Testis (tissue), 5 donors: ENCODE results near the gene BPIFA2. TPM values are rescaled to one million over a fixed set of nuclear protein-coding genes. Genes with fewer than 3 reads are reported as not detected.
"Not testable (repeated sequence)": the region's sequence is repeated elsewhere in the genome, so short reads cannot be mapped to it uniquely, and the experiment has no call there.

ENCODE experiments used
- DNase-seq: peaks from one replicate; pipeline ENCODE4 v3.0.0-alpha.2; 2019
- H3K27ac ChIP-seq, 2 donors: fragments of 200-600 bp; sonication (generic); one replicate each; pipeline ENCODE4 v1.5.1; 2019
- H3K27me3 ChIP-seq: fragments of 200-600 bp; sonication (generic); one replicate; pipeline ENCODE4 v1.5.1; 2019
- H3K36me3 ChIP-seq: fragments of 200-600 bp; sonication (generic); one replicate; pipeline ENCODE4 v1.5.1; 2017; ENCODE audit warnings: low read depth; ENCODE audit errors: missing control alignments
- H3K4me1 ChIP-seq: fragments of 200-600 bp; sonication (generic); one replicate; pipeline ENCODE4 v1.5.1; 2019
- H3K4me3 ChIP-seq, 2 donors: fragments of 200-600 bp; sonication (generic); one replicate each; pipeline ENCODE4 v1.5.1; 2017 to 2019
- H3K9me3 ChIP-seq: fragments of 200-600 bp; sonication (generic); one replicate; pipeline ENCODE4 v1.5.1; 2017
- POLR2A ChIP-seq: fragments of 450-650 bp; IDR thresholded peaks from one replicate; pipeline ENCODE4 v1.6.1; 2017; ENCODE audit warnings: antibody characterized with exemption, mild to moderate bottlenecking, moderate library complexity
- WGBS, 2 donors: methylation state at CpG; one replicate each; pipeline ENCODE4 v1.1.5; 2018; 5-methylcytosine and 5-hydroxymethylcytosine counted together
- intact Hi-C: fragments of 100-400 bp; cut with DNase I; formaldehyde crosslinking; loops from one replicate; pipeline ENCODE4 v1.15.1; 2023; ENCODE audit warnings: low total_unique reads
- long read RNA-seq, 2 donors: transcript quantifications; one replicate each; lab custom pipeline, GENCODE V29; 2026
- polyA plus RNA-seq: library from polyadenylated mRNA; stranded (reverse); fragments of 350-450 nt; fragmentation: Illumina TruSeq; extraction: RNeasy Lipid Tissue Mini Kit (QIAGEN cat#74804); gene quantifications from one replicate; pipeline ENCODE4 v1.2.3, GENCODE V29; 2014; ENCODE audit warnings: low read depth, low replicate concordance; ENCODE audit not compliant: insufficient read depth
- total RNA-seq, 2 donors: library from RNA; depleted of rRNA; stranded (reverse); fragments of >200 nt; gene quantifications; one replicate each; pipeline ENCODE4 v1.2.3, GENCODE V29; 2016
- TF ChIP-seq, protein P1 (sequence below), 3 experiments: fragments of 450-650 bp in 2 of 3; fragments of 200-600 bp in 1 of 3; sonication (generic) in 1 of 3; IDR thresholded peaks; one replicate each; pipeline ENCODE4 v1.5.1; 2016 to 2019; ENCODE audit warnings: antibody characterized with exemption in 3 of 3, mild to moderate bottlenecking in 2 of 3, moderate library complexity in 1 of 3

The BPIFA2 gene
- total RNA-seq (1 to 10 TPM in 1 of 2 donors, not detected in 1; 1.4 TPM), polyA plus RNA-seq (1.3 TPM)
- long read RNA-seq, donor 1: 0 reads
- long read RNA-seq, donor 2: 0 reads

DNA sequence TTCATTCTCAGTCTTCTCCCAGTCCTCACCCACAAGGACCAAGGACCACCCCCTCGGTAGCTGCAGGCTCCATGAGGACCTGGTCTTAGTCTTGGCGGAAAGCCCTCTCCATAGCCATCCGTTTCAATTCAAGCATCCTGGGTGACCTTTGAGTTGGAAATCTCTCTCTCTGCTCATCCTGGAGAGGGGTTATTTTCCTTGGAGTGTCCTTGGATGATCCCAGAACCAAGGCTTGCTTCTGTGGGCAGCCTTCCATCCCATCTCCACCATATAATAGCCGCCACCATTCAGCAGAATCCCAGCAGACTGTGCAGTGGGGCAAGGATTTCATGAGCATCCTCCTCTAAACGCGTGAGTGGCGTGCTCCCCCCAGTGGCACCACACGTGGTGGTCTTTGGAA, at the start of gene BPIFA2:
TSS of gene BPIFA2 (plus strand) at position 301 of the 400 bp plus-strand sequence. CDS start 987 bp downstream, outside the sequence.
- H3K4me3 ChIP-seq: no peak within 1 kb of the TSS
- H3K27ac ChIP-seq: no peak within 1 kb of the TSS
- peaks cover 5% of the 10 kb centered on the region for H3K4me1 ChIP-seq
- WGBS, 2 donors: 83 to 89% methylated on average over 7 to 8 of the region's 8 CpGs
- no peak for DNase-seq
- no peaks in the 10 kb centered on the region for H3K9me3 ChIP-seq
- no peak for TF ChIP-seq POLR2A
- TF ChIP-seq, protein P1, sequence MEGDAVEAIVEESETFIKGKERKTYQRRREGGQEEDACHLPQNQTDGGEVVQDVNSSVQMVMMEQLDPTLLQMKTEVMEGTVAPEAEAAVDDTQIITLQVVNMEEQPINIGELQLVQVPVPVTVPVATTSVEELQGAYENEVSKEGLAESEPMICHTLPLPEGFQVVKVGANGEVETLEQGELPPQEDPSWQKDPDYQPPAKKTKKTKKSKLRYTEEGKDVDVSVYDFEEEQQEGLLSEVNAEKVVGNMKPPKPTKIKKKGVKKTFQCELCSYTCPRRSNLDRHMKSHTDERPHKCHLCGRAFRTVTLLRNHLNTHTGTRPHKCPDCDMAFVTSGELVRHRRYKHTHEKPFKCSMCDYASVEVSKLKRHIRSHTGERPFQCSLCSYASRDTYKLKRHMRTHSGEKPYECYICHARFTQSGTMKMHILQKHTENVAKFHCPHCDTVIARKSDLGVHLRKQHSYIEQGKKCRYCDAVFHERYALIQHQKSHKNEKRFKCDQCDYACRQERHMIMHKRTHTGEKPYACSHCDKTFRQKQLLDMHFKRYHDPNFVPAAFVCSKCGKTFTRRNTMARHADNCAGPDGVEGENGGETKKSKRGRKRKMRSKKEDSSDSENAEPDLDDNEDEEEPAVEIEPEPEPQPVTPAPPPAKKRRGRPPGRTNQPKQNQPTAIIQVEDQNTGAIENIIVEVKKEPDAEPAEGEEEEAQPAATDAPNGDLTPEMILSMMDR (IDR thresholded peaks at IDR 0.05): no peak
- intact Hi-C loops: no loop called here
- H3K27me3 ChIP-seq: no peaks in the 10 kb centered on the region
- no peaks in the 10 kb centered on the region for H3K36me3 ChIP-seq

DNA sequence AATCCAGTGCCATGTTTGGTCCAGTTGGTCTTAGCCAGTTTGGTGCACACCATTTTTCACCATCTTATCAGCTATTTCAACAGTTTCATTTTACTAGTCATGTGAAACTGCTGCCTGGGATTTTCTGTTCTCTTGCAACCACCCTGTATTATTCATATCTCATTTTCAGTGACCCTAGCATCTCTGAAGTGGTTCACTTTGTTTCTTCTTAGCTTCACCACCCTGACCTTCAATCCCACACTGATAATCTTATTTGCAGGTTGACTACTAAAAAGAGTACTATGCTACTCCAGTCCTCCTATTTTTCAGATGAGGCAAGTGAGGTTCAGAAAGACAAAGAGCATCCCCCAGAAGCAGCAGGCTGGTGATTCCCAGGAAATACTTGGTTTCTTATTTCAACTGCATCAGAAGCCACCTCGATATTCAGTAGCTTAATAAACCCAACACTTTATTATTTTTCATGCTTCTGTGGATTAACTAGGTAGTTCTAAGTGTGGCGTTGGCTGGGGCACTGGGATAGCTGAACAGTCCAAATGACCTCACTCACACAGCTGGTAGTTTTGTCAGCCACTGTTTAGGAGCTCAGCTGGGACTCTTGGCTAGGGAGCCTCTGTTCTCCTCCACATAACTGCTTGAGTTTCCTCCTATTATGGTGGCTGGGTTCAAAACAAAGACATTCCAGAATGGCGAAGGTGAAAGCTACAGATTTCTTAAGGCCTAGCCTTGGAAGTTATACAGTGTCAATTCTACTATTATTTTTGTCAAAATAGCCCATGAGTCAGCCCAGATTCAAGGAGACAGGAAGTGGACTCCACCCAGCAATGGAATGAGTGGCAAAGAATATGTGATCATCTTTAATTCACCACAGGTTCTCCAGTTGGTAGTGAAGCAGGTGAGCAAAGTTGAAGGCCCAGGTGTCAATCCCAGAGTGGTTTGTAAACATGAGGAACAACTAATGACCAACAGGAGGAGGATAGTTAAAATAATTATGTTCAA, 47.9 kb upstream of the BPIFA2 start:
- H3K4me3 ChIP-seq: no peak overlapping the region
- TF ChIP-seq, protein P1 (IDR thresholded peaks at IDR 0.05): no peak
- no peak for TF ChIP-seq POLR2A
- WGBS, 2 donors: 71 to 86% methylated on average over 3 of the region's 3 CpGs
- no peaks in the 10 kb centered on the region for H3K27me3 ChIP-seq
- H3K4me1 ChIP-seq: no peaks in the 10 kb centered on the region
- no peak for DNase-seq
- H3K36me3 ChIP-seq: no peaks in the 10 kb centered on the region
- intact Hi-C loops: no loop called here
- no peaks in the 10 kb centered on the region for H3K9me3 ChIP-seq
- H3K27ac ChIP-seq: no peak overlapping the region

DNA sequence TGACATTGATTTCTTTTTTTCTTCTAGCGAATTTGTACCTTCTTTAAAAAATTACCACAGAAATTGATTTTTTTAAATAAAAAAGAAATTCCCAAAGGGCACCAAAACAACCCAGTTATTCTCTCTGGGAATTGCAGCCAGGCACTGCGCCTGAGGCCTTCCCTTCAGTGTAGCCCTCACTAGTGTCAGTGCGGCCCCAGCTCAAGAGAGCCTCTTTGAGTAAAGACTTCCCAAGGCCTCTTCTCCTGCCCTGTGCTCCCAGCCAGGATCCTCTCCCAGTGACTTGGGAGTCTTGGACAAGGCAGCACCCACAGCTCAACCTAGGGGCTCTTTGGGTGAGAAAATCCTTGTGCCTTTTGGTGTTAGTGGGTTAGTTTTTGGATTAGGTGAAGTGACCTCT, 47.0 kb upstream of the BPIFA2 start:
- TF ChIP-seq, protein P1 (IDR thresholded peaks at IDR 0.05): no peak
- no peak for TF ChIP-seq POLR2A
- Histone ChIP-seq H3K27ac (no peak overlapping the region), H3K27me3 (no peaks in the 10 kb centered on the region), H3K4me1 (no peaks in the 10 kb centered on the region), H3K36me3 (no peaks in the 10 kb centered on the region), H3K9me3 (no peaks in the 10 kb centered on the region), H3K4me3 (no peak overlapping the region)
- 88 to 89% methylated on average over 3 of the region's 3 CpGs for WGBS, 2 donors
- DNase-seq: no peak
- intact Hi-C loops: no loop called here

GRCh38 chr20:33122297-33122696, 45.7 kb upstream of the BPIFA2 start:
- H3K9me3 ChIP-seq, H3K27me3 ChIP-seq, H3K4me3 ChIP-seq, DNase-seq, H3K4me1 ChIP-seq, intact Hi-C loops, H3K36me3 ChIP-seq, H3K27ac ChIP-seq: not testable (repeated sequence)
- 65 to 75% methylated on average over 1 of the region's 1 CpG for WGBS, 2 donors

DNA sequence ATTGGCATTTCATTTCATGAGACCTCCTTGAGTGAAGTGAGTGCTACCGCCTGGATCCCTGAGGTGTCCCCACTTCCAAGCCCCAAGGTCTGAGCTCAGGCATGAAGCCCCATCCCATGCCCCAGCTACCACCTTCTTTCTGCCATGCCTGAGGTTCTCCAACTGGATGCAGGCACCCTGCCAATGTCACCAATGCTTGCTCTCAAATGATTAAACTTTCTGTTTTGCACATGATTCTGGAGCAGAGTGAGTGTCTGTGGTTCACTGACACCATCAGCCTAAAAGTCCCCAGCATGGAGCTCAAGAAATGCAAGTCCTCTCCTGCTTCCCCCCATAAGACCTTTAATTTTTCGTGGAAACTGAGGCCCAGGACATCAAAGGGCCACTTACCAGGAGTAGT, 43.7 kb upstream of the BPIFA2 start:
- WGBS, 2 donors: 66 to 75% methylated on average over 2 of the region's 2 CpGs
- Histone ChIP-seq H3K4me3 (no peak overlapping the region), H3K27me3 (no peaks in the 10 kb centered on the region), H3K27ac (no peak overlapping the region), H3K4me1 (no peaks in the 10 kb centered on the region), H3K9me3 (no peaks in the 10 kb centered on the region), H3K36me3 (no peaks in the 10 kb centered on the region)
- TF ChIP-seq, protein P1 (IDR thresholded peaks at IDR 0.05): no peak
- no peak for TF ChIP-seq POLR2A
- DNase-seq: no peak
- intact Hi-C loops: no loop called here
